GM06990 (cell line): ENCODE measurements around the gene ARHGDIA.

Experiments used
- DNase-seq: peaks from one replicate; pipeline ENCODE4 v3.0.0-alpha.2; 2011; ENCODE audit not compliant: insufficient read length; ENCODE audit errors: extremely low read depth
- H3K27me3 ChIP-seq: replicated peaks from 2 replicates; pipeline ENCODE4 v1.6.0; 2011; ENCODE audit warnings: low read length; ENCODE audit not compliant: control insufficient read depth, insufficient read depth
- H3K36me3 ChIP-seq: 2 replicates; pipeline ENCODE4 v1.5.1; 2011; ENCODE audit warnings: low read length; ENCODE audit not compliant: control insufficient read depth, insufficient read depth
- H3K4me3 ChIP-seq: replicated peaks from 2 replicates; pipeline ENCODE4 v1.5.1; 2011; ENCODE audit warnings: low read depth, mild to moderate bottlenecking, control low read depth, low read length
- CTCF ChIP-seq: IDR thresholded peaks from 2 replicates; pipeline ENCODE4 v1.5.1; 2011; ENCODE audit warnings: low read length, control low read depth, mild to moderate bottlenecking, inconsistent platforms; ENCODE audit not compliant: insufficient read depth, poor library complexity, severe bottlenecking

The ARHGDIA gene

GRCh38 chr17:81858170-81858966 is 12.8 kb downstream of the ARHGDIA start:
- DNase-seq, result no peak
- TF ChIP-seq CTCF, result no peak
- peaks cover 35% of the 10 kb centered on the region for H3K36me3 ChIP-seq
- no peaks in the 10 kb centered on the region for H3K27me3 ChIP-seq
- peak overlapping the region; percentile 84 for H3K4me3 ChIP-seq

- no peaks in the 10 kb centered on the region for H3K27me3 ChIP-seq
- TF ChIP-seq CTCF, result no peak
- DNase-seq, result no peak
- peaks cover 55% of the 10 kb centered on the region for H3K36me3 ChIP-seq
- H3K4me3 ChIP-seq, result no peak overlapping the region
These were observed 16.0 kb downstream of the ARHGDIA start for GRCh38 chr17:81854974-81855774.

- TF ChIP-seq CTCF, result no peak
- H3K27me3 ChIP-seq, result no peaks in the 10 kb centered on the region
- no peak overlapping the region for H3K4me3 ChIP-seq
- H3K36me3 ChIP-seq, result peaks cover 46% of the 10 kb centered on the region
- no peak for DNase-seq
These were observed 18.9 kb downstream of the ARHGDIA start for GRCh38 chr17:81852237-81852636.

GRCh38 chr17:81851423-81851822 is 19.7 kb downstream of the ARHGDIA start:
- Histone ChIP-seq H3K4me3 (no peak overlapping the region), H3K36me3 (peaks cover 54% of the 10 kb centered on the region), H3K27me3 (no peaks in the 10 kb centered on the region)
- TF ChIP-seq CTCF, result no peak
- DNase-seq, result no peak

GRCh38 chr17:81849457-81849856 is 21.7 kb downstream of the ARHGDIA start:
- no peaks in the 10 kb centered on the region for H3K27me3 ChIP-seq
- H3K4me3 ChIP-seq, result no peak overlapping the region
- no peak for TF ChIP-seq CTCF
- DNase-seq, result no peak
- H3K36me3 ChIP-seq, result peaks cover 65% of the 10 kb centered on the region
